Measurements from ENCODE around the gene NME9. TPM values are rescaled to one million over a fixed set of nuclear protein-coding genes. Genes with fewer than 3 reads are reported as not detected.

The NME9 gene
- total RNA-seq, 2 donors from 2014 or later: 3.2 TPM; not detected in 1

- H3K4me1 ChIP-seq (replicated peaks): no peaks in the 10 kb centered on the region
- H3K27ac ChIP-seq: no peak overlapping the region
- TF ChIP-seq CTCF (IDR thresholded peaks at IDR 0.05) (no peak), POLR2AphosphoS5 (IDR thresholded peaks at IDR 0.05) (no peak), POLR2A (IDR thresholded peaks at IDR 0.05) (no peak)
- H3K36me3 ChIP-seq: no peaks in the 10 kb centered on the region
- intact Hi-C loops (cut with DNase I): no loop called here
- WGBS: 85% methylated on average over 1 of the region's 1 CpG
- no peak overlapping the region for H3K4me3 ChIP-seq
- no peaks in the 10 kb centered on the region for H3K9me3 ChIP-seq
- no peaks in the 10 kb centered on the region for H3K27me3 ChIP-seq (replicated peaks; ENCODE audit: insufficient read depth)
- DNase-seq (ENCODE audit: low spot score): no peak
Observed at GRCh38 chr3:138297876-138298275, 31.8 kb downstream of the NME9 start.

- TF ChIP-seq POLR2AphosphoS5 (IDR thresholded peaks at IDR 0.05): no peak
- no peak for TF ChIP-seq CTCF (IDR thresholded peaks at IDR 0.05)
- TF ChIP-seq POLR2A (IDR thresholded peaks at IDR 0.05): no peak
- intact Hi-C loops (cut with DNase I): no loop called here
- Histone ChIP-seq H3K36me3 (no peaks in the 10 kb centered on the region), H3K27me3 (replicated peaks; ENCODE audit: insufficient read depth) (no peaks in the 10 kb centered on the region), H3K27ac (no peak overlapping the region), H3K4me3 (no peak overlapping the region), H3K9me3 (no peaks in the 10 kb centered on the region), H3K4me1 (replicated peaks) (no peaks in the 10 kb centered on the region)
- 93% methylated on average over 5 of the region's 5 CpGs for WGBS
- DNase-seq (ENCODE audit: low spot score): no peak
Observed at GRCh38 chr3:138297059-138297607, 32.5 kb downstream of the NME9 start.

DNA sequence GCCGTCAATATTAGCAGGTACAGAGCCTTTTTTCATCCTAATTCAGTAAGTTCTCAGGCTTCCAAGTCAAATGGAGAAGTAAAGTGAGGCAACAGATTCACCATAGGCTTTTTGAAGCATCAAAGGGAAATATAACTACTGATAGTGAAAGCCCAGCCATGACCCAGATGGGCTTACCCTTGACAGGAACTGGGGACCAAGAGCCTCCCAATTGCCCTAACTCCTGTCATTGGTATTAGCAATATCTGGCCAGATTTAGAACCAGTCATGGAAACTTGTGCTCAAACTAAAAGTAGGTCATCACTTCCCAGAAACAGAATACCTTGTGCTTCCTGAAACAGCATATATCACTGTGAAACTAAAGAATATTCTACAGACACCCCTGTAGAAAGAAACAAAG is 33.0 kb downstream of the NME9 start:
- Histone ChIP-seq H3K27ac (no peak overlapping the region), H3K36me3 (no peaks in the 10 kb centered on the region), H3K4me3 (no peak overlapping the region), H3K9me3 (no peaks in the 10 kb centered on the region), H3K27me3 (replicated peaks; ENCODE audit: insufficient read depth) (no peaks in the 10 kb centered on the region), H3K4me1 (replicated peaks) (no peaks in the 10 kb centered on the region)
- TF ChIP-seq CTCF (IDR thresholded peaks at IDR 0.05): no peak
- no peak for TF ChIP-seq POLR2A (IDR thresholded peaks at IDR 0.05)
- no peak for TF ChIP-seq POLR2AphosphoS5 (IDR thresholded peaks at IDR 0.05)
- intact Hi-C loops (cut with DNase I): no loop called here
- 97% methylated on average over 1 of the region's 1 CpG for WGBS
- no peak for DNase-seq (ENCODE audit: low spot score)

GRCh38 chr3:138289701-138290100 is 40.0 kb downstream of the NME9 start:
- H3K9me3 ChIP-seq: no peaks in the 10 kb centered on the region
- DNase-seq (ENCODE audit: low spot score): no peak
- intact Hi-C loops (cut with DNase I): no loop called here
- H3K27me3 ChIP-seq (replicated peaks; ENCODE audit: insufficient read depth): no peaks in the 10 kb centered on the region
- H3K27ac ChIP-seq: no peak overlapping the region
- no peaks in the 10 kb centered on the region for H3K36me3 ChIP-seq
- no peaks in the 10 kb centered on the region for H3K4me1 ChIP-seq (replicated peaks)
- TF ChIP-seq POLR2A (IDR thresholded peaks at IDR 0.05): no peak
- no peak for TF ChIP-seq CTCF (IDR thresholded peaks at IDR 0.05)
- TF ChIP-seq POLR2AphosphoS5 (IDR thresholded peaks at IDR 0.05): no peak
- WGBS: 97% methylated on average over 3 of the region's 3 CpGs
- H3K4me3 ChIP-seq: no peak overlapping the region

DNA sequence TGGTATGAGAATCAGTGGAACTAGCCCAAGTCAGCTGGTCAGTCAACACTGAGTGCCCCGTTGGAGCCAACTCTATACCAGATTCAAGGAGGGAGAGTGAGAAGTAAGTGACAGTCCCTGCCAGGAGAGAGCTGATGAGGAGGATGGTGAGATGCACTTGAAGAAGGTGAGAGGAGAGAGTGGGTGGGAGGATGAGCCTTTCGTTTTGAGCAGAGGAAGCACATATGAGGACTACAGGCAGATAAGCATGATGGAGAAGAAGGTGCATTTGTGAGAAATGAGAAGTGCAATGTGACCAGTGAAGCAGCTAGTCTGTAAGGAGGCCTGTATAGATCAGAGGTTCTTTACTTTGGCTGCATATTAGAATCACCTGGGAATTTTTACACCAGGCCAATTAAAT is 40.4 kb downstream of the NME9 start:
- TF ChIP-seq POLR2A (IDR thresholded peaks at IDR 0.05): no peak
- 95% methylated on average over 2 of the region's 2 CpGs for WGBS
- intact Hi-C loops (cut with DNase I): no loop called here
- no peaks in the 10 kb centered on the region for H3K36me3 ChIP-seq
- H3K27ac ChIP-seq: no peak overlapping the region
- no peak overlapping the region for H3K4me3 ChIP-seq
- no peaks in the 10 kb centered on the region for H3K4me1 ChIP-seq (replicated peaks)
- no peak for DNase-seq (ENCODE audit: low spot score)
- no peaks in the 10 kb centered on the region for H3K9me3 ChIP-seq
- no peaks in the 10 kb centered on the region for H3K27me3 ChIP-seq (replicated peaks; ENCODE audit: insufficient read depth)
